Thyroid gland (tissue), 4 donors: ENCODE results near the gene ACVR1.

Experiments
- POLR2A ChIP-seq, 2 donors: fragments of 450-650 bp; IDR thresholded peaks; one replicate each; pipeline ENCODE4 v1.6.1; 2017; ENCODE audit warnings: antibody characterized with exemption in 2 of 2, mild to moderate bottlenecking in 2 of 2, moderate library complexity in 1 of 2
- TF ChIP-seq, protein P1 (sequence below), 6 experiments: fragments of 200-600 bp in 3 of 6; fragments of 450-650 bp in 3 of 6; sonication (generic) in 3 of 6; IDR thresholded peaks; one replicate each; pipeline ENCODE4 v1.5.1; 2016 to 2019; ENCODE audit warnings: antibody characterized with exemption in 6 of 6, mild to moderate bottlenecking in 2 of 6, inconsistent platforms in 1 of 6, moderate library complexity in 1 of 6

DNA sequence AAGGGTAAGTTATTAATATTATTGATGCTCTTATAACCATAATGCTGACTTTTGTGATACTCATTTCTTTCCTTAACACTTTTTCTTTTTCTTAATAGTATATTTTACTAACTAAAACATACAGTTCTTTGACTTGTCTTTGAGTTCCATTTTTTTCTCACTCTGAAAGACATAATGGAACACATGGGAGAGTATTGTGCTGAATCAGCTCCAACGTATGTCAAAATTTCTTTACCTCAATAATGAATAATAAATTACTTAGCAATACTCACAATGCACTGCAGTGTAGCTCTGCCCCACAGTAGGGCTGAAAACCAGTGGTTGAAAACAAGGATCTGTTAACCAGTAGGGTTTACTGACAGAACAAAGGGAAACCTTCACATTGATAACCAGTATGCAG lies 40.7 kb downstream of the ACVR1 start:
- no peak for TF ChIP-seq POLR2A (IDR thresholded peaks at IDR 0.05)
- TF ChIP-seq, protein P1, sequence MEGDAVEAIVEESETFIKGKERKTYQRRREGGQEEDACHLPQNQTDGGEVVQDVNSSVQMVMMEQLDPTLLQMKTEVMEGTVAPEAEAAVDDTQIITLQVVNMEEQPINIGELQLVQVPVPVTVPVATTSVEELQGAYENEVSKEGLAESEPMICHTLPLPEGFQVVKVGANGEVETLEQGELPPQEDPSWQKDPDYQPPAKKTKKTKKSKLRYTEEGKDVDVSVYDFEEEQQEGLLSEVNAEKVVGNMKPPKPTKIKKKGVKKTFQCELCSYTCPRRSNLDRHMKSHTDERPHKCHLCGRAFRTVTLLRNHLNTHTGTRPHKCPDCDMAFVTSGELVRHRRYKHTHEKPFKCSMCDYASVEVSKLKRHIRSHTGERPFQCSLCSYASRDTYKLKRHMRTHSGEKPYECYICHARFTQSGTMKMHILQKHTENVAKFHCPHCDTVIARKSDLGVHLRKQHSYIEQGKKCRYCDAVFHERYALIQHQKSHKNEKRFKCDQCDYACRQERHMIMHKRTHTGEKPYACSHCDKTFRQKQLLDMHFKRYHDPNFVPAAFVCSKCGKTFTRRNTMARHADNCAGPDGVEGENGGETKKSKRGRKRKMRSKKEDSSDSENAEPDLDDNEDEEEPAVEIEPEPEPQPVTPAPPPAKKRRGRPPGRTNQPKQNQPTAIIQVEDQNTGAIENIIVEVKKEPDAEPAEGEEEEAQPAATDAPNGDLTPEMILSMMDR (IDR thresholded peaks at IDR 0.05) = no peak
